SJSA1 (cell line): ENCODE results near the gene ME1. TPM values are rescaled to one million over a fixed set of nuclear protein-coding genes. Genes with fewer than 3 reads are reported as not detected.

Experiments
- DNase-seq, 2 experiments: peaks; one replicate each; pipeline ENCODE4 v3.0.0-alpha.2; 2015 to 2020; ENCODE audit warnings: low spot score in 2 of 2, low read depth in 1 of 2
- H3K27ac ChIP-seq: fragments of 250-450 bp; sonication (Bioruptor Pico); 2 replicates; pipeline ENCODE4 v1.5.1; 2020; ENCODE audit warnings: mild to moderate bottlenecking, moderate library complexity
- H3K27me3 ChIP-seq: fragments of 250-450 bp; sonication (Bioruptor Pico); replicated peaks from 2 replicates; pipeline ENCODE4 v1.5.1; 2020; ENCODE audit warnings: mild to moderate bottlenecking, moderate library complexity
- H3K36me3 ChIP-seq: fragments of 250-450 bp; sonication (Bioruptor Pico); 2 replicates; pipeline ENCODE4 v1.5.1; 2020; ENCODE audit warnings: mild to moderate bottlenecking
- H3K4me1 ChIP-seq: fragments of 250-450 bp; sonication (Bioruptor Pico); replicated peaks from 2 replicates; pipeline ENCODE4 v1.6.1; 2021; ENCODE audit warnings: mild to moderate bottlenecking
- H3K4me3 ChIP-seq: fragments of 250-450 bp; sonication (Bioruptor Pico); 2 replicates; pipeline ENCODE4 v1.5.1; 2020; ENCODE audit warnings: mild to moderate bottlenecking
- H3K9me3 ChIP-seq: fragments of 250-450 bp; sonication (Bioruptor Pico); replicated peaks from 2 replicates; pipeline ENCODE4 v1.5.1; 2020; ENCODE audit warnings: mild to moderate bottlenecking
- total RNA-seq: library from RNA; depleted of rRNA; stranded (reverse); fragments of >200 nt; shearing (Covaris generic); gene quantifications from 2 replicates; pipeline ENCODE4 v1.2.3, GENCODE V29; 2014; rRNA removed

ME1 gene
- 45.8 and 54.7 TPM in 2 replicates for total RNA-seq

GRCh38 chr6:83430611-83431544 is at the start of gene ME1:
ME1 (minus strand) TSS chr6:83431051; CDS start chr6:83430954, 97 bp downstream.
- no peaks in the 10 kb centered on the region; the same call in 1 of the 2 replicates for H3K36me3 ChIP-seq
- peak within 1 kb of the TSS; percentile 92 for H3K27ac ChIP-seq

DNA sequence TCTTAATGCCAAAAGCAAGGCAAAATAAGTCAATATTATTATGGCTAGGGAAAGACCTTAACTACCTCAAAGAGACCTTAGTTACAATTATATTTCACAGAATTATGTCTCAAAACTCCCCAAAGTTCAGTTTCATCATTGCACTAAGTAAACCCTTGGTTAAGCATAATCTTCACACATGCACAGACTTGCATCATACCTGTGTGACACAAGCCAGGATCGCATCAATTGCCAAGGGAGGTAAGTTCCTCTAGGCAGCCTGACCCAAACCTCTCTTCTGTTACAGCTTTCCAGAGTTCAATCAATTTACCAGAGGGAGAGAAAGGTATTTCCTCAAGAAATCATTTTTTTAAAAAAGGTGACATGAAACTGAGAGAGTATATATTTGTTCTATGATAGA is 49.6 kb upstream of the ME1 start:
- H3K27ac ChIP-seq, result no peak overlapping the region
- no peaks in the 10 kb centered on the region for H3K9me3 ChIP-seq
- DNase-seq, result no peak
- H3K4me3 ChIP-seq, result no peak overlapping the region
- H3K36me3 ChIP-seq, result no peaks in the 10 kb centered on the region
- peaks cover 8% of the 10 kb centered on the region for H3K27me3 ChIP-seq
- H3K4me1 ChIP-seq, result no peaks in the 10 kb centered on the region

More at GRCh38 chr6:83430611-83431544, at the start of gene ME1:
- H3K4me1 ChIP-seq, result peaks cover 21% of the 10 kb centered on the region
- no peaks in the 10 kb centered on the region for H3K27me3 ChIP-seq
- peak; percentile 83 to 96 for DNase-seq
- peak within 1 kb of the TSS; percentile 64 for H3K4me3 ChIP-seq
- H3K9me3 ChIP-seq, result no peaks in the 10 kb centered on the region

- no peak for DNase-seq
- peaks cover 8% of the 10 kb centered on the region for H3K27me3 ChIP-seq
- H3K4me1 ChIP-seq, result no peaks in the 10 kb centered on the region
- H3K36me3 ChIP-seq, result no peaks in the 10 kb centered on the region
- H3K9me3 ChIP-seq, result no peaks in the 10 kb centered on the region
- no peak overlapping the region for H3K27ac ChIP-seq
- H3K4me3 ChIP-seq, result no peak overlapping the region
Observed at GRCh38 chr6:83479389-83479788, 48.5 kb upstream of the ME1 start.

DNA sequence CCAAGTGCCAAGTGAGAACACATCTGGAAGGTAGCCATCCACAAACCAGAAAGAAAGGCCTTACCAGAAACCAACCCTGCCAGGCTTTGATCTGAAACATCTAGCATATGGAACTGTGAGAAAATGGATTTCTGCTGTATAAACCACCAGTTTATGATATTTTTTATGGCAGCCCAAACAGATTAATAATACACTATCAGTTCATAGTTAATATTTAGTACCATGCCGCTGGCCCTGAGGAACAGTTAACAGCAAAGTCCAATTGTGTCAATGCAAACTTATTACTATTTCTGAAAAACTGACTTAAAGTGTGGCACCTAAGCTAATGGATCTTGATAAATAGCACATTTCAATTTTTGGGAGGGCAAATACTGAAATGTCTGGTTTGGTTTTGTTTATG is 46.1 kb upstream of the ME1 start:
- H3K27ac ChIP-seq, result no peak overlapping the region
- H3K9me3 ChIP-seq, result no peaks in the 10 kb centered on the region
- peaks cover 3% of the 10 kb centered on the region for H3K27me3 ChIP-seq

DNA sequence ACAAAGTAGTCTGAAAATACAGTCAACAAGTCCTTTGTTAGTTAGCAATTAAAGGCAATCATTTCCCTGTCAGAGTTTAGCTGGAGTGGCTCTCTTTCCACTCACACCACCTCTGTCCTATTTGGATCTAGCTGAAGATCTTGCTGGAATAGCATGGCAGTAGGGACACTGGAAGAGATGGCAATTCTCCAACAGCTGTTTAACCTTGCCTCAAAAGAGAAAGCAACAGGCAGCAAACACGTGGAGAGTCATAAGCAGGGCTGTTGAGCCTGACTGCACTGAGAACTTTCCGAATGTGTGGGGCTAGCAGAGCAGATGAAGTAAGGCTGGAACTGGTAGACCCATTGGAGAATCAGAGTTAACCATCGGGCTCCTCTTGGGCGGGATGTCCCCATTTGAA is 43.5 kb upstream of the ME1 start:
- no peak for DNase-seq
- Histone ChIP-seq H3K9me3 (no peaks in the 10 kb centered on the region), H3K4me1 (no peaks in the 10 kb centered on the region), H3K36me3 (no peaks in the 10 kb centered on the region), H3K27ac (no peak overlapping the region), H3K27me3 (no peaks in the 10 kb centered on the region; the same call in 1 of the 2 replicates), H3K4me3 (no peak overlapping the region)

More for the DNA sequence above, 46.1 kb upstream of the ME1 start:
- no peaks in the 10 kb centered on the region for H3K4me1 ChIP-seq
- no peak for DNase-seq
- no peaks in the 10 kb centered on the region for H3K36me3 ChIP-seq
- H3K4me3 ChIP-seq, result no peak overlapping the region

GRCh38 chr6:83472767-83473166 is 41.9 kb upstream of the ME1 start:
- no peak overlapping the region for H3K4me3 ChIP-seq
- no peaks in the 10 kb centered on the region; the same call in 1 of the 2 replicates for H3K27me3 ChIP-seq
- DNase-seq, result no peak
- no peaks in the 10 kb centered on the region for H3K36me3 ChIP-seq
- no peaks in the 10 kb centered on the region for H3K9me3 ChIP-seq
- no peak overlapping the region for H3K27ac ChIP-seq
- H3K4me1 ChIP-seq, result no peaks in the 10 kb centered on the region

- DNase-seq, result no peak
Observed at GRCh38 chr6:83470587-83470986, 39.7 kb upstream of the ME1 start.

GRCh38 chr6:83470001-83470400 is 39.1 kb upstream of the ME1 start:
- Histone ChIP-seq H3K36me3 (no peaks in the 10 kb centered on the region), H3K4me1 (no peaks in the 10 kb centered on the region)

More at GRCh38 chr6:83470587-83470986, 39.7 kb upstream of the ME1 start:
- Histone ChIP-seq H3K4me1 (no peaks in the 10 kb centered on the region), H3K36me3 (no peaks in the 10 kb centered on the region), H3K9me3 (no peaks in the 10 kb centered on the region), H3K27ac (no peak overlapping the region), H3K4me3 (no peak overlapping the region), H3K27me3 (no peaks in the 10 kb centered on the region; the same call in 1 of the 2 replicates)

DNA sequence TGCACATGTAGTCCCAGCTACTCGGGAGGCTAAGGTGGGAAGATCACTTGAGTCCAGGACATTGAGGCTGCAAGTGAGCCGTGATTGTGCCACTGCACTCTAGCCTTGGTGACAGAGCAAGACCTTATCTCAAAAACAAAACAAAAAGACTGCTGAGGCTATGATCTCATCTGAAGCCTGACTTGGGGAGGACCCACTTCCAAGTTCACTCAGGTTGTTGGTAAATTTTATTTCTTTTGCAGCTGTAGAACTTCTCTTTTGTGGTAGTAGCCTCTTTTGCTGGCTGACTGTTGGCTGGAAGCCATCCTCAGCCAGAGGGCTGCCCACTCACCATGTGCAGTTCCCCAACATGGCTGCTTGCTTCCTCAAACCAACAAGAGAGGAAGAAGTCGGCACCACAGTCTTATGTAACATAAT is 36.8 kb upstream of the ME1 start:
- Histone ChIP-seq H3K9me3 (no peaks in the 10 kb centered on the region), H3K27me3 (no peaks in the 10 kb centered on the region; the same call in 1 of the 2 replicates), H3K27ac (no peak overlapping the region), H3K4me3 (no peak overlapping the region), H3K36me3 (no peaks in the 10 kb centered on the region), H3K4me1 (peaks cover 3% of the 10 kb centered on the region)
- no peak for DNase-seq

More at GRCh38 chr6:83470001-83470400, 39.1 kb upstream of the ME1 start:
- Histone ChIP-seq H3K27ac (no peak overlapping the region), H3K4me3 (no peak overlapping the region), H3K27me3 (no peaks in the 10 kb centered on the region; the same call in 1 of the 2 replicates), H3K9me3 (no peaks in the 10 kb centered on the region)
- DNase-seq, result no peak

GRCh38 chr6:83466328-83466727 is 35.5 kb upstream of the ME1 start:
- DNase-seq, result no peak

GRCh38 chr6:83464381-83465140 is 33.7 kb upstream of the ME1 start:
- H3K9me3 ChIP-seq, result no peaks in the 10 kb centered on the region; the same call in 1 of the 2 replicates
- H3K4me3 ChIP-seq, result no peak overlapping the region
- H3K4me1 ChIP-seq, result peaks cover 21% of the 10 kb centered on the region
- no peak for DNase-seq
- no peaks in the 10 kb centered on the region for H3K36me3 ChIP-seq
- H3K27ac ChIP-seq, result no peak overlapping the region
- H3K27me3 ChIP-seq, result no peaks in the 10 kb centered on the region; the same call in 1 of the 2 replicates

More at GRCh38 chr6:83466328-83466727, 35.5 kb upstream of the ME1 start:
- Histone ChIP-seq H3K27ac (no peak overlapping the region), H3K36me3 (no peaks in the 10 kb centered on the region), H3K4me1 (peaks cover 16% of the 10 kb centered on the region), H3K27me3 (no peaks in the 10 kb centered on the region; the same call in 1 of the 2 replicates), H3K4me3 (no peak overlapping the region), H3K9me3 (no peaks in the 10 kb centered on the region; the same call in 1 of the 2 replicates)

- DNase-seq, result no peak
- peaks cover 21% of the 10 kb centered on the region for H3K4me1 ChIP-seq
- H3K4me3 ChIP-seq, result no peak overlapping the region
- no peaks in the 10 kb centered on the region; the same call in 1 of the 2 replicates for H3K9me3 ChIP-seq
- H3K27ac ChIP-seq, result no peak overlapping the region
- no peaks in the 10 kb centered on the region for H3K27me3 ChIP-seq
- no peaks in the 10 kb centered on the region for H3K36me3 ChIP-seq
Observed at GRCh38 chr6:83463886-83464285, 33.0 kb upstream of the ME1 start.

DNA sequence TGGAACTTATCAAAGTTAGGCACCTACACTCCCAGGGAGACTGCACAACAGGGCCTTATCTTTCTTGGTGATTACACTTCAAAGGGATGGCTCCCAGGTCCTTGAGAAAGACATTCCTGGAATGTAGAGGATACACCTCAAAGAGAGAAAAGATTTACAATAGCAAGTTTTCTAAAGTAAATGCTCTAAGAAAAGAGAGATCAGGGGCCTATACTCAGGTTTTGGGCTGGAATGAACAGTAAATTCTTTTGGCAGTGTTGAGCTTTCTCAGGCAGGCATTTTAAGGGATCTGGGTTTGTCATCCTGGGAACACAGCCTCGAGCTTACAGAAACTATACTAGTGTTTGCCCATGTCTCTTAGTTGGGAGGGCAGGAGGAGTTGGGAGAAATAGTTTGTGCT is 31.7 kb upstream of the ME1 start:
- no peaks in the 10 kb centered on the region; the same call in 1 of the 2 replicates for H3K9me3 ChIP-seq
- H3K4me1 ChIP-seq, result peaks cover 21% of the 10 kb centered on the region
- H3K27me3 ChIP-seq, result no peaks in the 10 kb centered on the region
- no peak overlapping the region for H3K4me3 ChIP-seq
- no peaks in the 10 kb centered on the region for H3K36me3 ChIP-seq
- no peak for DNase-seq
- peak overlapping the region; percentile 16; the same call in 1 of the 2 replicates for H3K27ac ChIP-seq
